HFFc6 (cell line): ENCODE data around the gene ZKSCAN8. TPM values are rescaled to one million over a fixed set of nuclear protein-coding genes. Genes with fewer than 3 reads are reported as not detected.
A peak's percentile ranks its signal among the peaks of the same experiment; 100 is the strongest.

Experiments
- DNase-seq: peaks from one replicate; pipeline ENCODE4 v3.0.0-alpha.2; 2018
- H3K27ac Mint-ChIP-seq: 2 replicates; pipeline ENCODE4 v1.8.0; 2020; ENCODE audit warnings: mild to moderate bottlenecking, mixed read lengths
- H3K27me3 Mint-ChIP-seq: 2 replicates; pipeline ENCODE4 v1.8.0; 2021; ENCODE audit warnings: mild to moderate bottlenecking, moderate library complexity, mixed read lengths; ENCODE audit not compliant: insufficient read depth
- H3K36me3 Mint-ChIP-seq: 2 replicates; pipeline ENCODE4 v1.8.0; 2021; ENCODE audit warnings: low read depth, mixed read lengths
- H3K4me1 Mint-ChIP-seq: 2 replicates; pipeline ENCODE4 v1.8.0; 2020; ENCODE audit warnings: low read depth, mixed read lengths
- H3K4me3 Mint-ChIP-seq: 2 replicates; pipeline ENCODE4 v1.8.0; 2020; ENCODE audit warnings: mild to moderate bottlenecking, moderate library complexity, mixed read lengths
- H3K9me3 Mint-ChIP-seq: 2 replicates; pipeline ENCODE4 v1.8.0; 2020; ENCODE audit warnings: mild to moderate bottlenecking, mixed read lengths
- CTCF ChIP-seq: fragments of 200-600 bp; sonication (generic); IDR thresholded peaks from 2 replicates; pipeline ENCODE4 v1.5.0; 2021; ENCODE audit warnings: antibody characterized with exemption, mild to moderate bottlenecking
- total RNA-seq, 6 experiments: library from RNA; stranded (reverse); fragmentation: NEBNext Ultra II Directional; extraction: Animal tissue kit (Norgen Biotek cat#: 25700); gene quantifications; 2 replicates in 1 of 6; 3 replicates in 5 of 6; pipeline ENCODE4 v1.2.3, GENCODE V29; 2021

Gene ZKSCAN8
- total RNA-seq, 6 experiments from 2014 or later: 13.2 to 15.3 (median 14.0) TPM

DNA sequence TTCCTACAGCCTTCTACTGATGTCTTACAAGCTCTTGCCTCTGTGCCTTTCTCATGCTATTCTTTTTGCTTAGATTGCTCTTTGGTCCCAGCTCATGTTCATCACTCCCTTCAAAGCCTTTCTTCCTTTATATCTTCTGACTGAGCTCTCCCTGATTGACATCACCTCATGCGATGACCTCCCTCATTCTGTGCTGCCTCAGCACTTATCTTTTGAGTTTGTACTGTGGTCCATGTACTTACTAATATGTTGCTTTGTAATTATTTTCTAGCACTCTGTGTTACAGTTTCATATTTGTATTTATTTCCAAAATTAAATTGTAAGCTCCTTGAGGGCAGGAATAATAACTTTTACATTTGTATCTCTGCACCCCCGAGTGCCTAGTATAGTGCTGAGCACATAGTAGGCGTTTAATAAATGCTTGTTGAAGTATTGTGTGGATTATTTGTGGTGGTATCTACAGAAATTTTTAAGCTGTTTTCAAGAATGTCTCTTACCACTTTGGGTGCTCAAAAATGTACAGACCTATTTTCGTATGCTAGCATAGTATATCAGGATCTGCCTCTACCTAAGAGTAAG is 17.4 kb downstream of the ZKSCAN8 start:
- no peaks in the 10 kb centered on the region; the same call in 1 of the 2 replicates for H3K27me3 Mint-ChIP-seq
- no peaks in the 10 kb centered on the region for H3K9me3 Mint-ChIP-seq
- H3K4me3 Mint-ChIP-seq: no peak overlapping the region
- H3K36me3 Mint-ChIP-seq: peaks cover 31% of the 10 kb centered on the region
- no peak for DNase-seq
- no peak overlapping the region for H3K27ac Mint-ChIP-seq
- TF ChIP-seq CTCF: no peak
- H3K4me1 Mint-ChIP-seq: peaks cover 22% of the 10 kb centered on the region

GRCh38 chr6:28160233-28160632 is 18.6 kb downstream of the ZKSCAN8 start:
- Mint-ChIP-seq H3K27ac (no peak overlapping the region), H3K27me3 (no peaks in the 10 kb centered on the region; the same call in 1 of the 2 replicates), H3K9me3 (no peaks in the 10 kb centered on the region), H3K36me3 (peaks cover 24% of the 10 kb centered on the region), H3K4me1 (peaks cover 22% of the 10 kb centered on the region), H3K4me3 (no peak overlapping the region)
- TF ChIP-seq CTCF: no peak
- DNase-seq: no peak

GRCh38 chr6:28161410-28162079 is 19.9 kb downstream of the ZKSCAN8 start:
- DNase-seq: no peak
- Mint-ChIP-seq H3K36me3 (peaks cover 26% of the 10 kb centered on the region), H3K4me3 (peak overlapping the region; percentile 64), H3K9me3 (no peaks in the 10 kb centered on the region), H3K27me3 (no peaks in the 10 kb centered on the region; the same call in 1 of the 2 replicates), H3K4me1 (peaks cover 27% of the 10 kb centered on the region), H3K27ac (no peak overlapping the region)
- TF ChIP-seq CTCF: no peak

GRCh38 chr6:28165563-28165962 is 23.9 kb downstream of the ZKSCAN8 start:
- TF ChIP-seq CTCF: no peak
- H3K36me3 Mint-ChIP-seq: peaks cover 7% of the 10 kb centered on the region; the same call in 1 of the 2 replicates
- no peaks in the 10 kb centered on the region for H3K9me3 Mint-ChIP-seq
- no peak for DNase-seq
- no peak overlapping the region for H3K4me3 Mint-ChIP-seq
- H3K27me3 Mint-ChIP-seq: no peaks in the 10 kb centered on the region; the same call in none of the 2 replicates
- H3K27ac Mint-ChIP-seq: no peak overlapping the region
- peaks cover 36% of the 10 kb centered on the region for H3K4me1 Mint-ChIP-seq

GRCh38 chr6:28167068-28167467 is 25.4 kb downstream of the ZKSCAN8 start:
- H3K4me1 Mint-ChIP-seq: peaks cover 27% of the 10 kb centered on the region
- H3K27me3 Mint-ChIP-seq: peaks cover 3% of the 10 kb centered on the region
- H3K4me3 Mint-ChIP-seq: no peak overlapping the region; the same call in 1 of the 2 replicates
- peak; percentile 96 for DNase-seq
- TF ChIP-seq CTCF: no peak
- peak overlapping the region; percentile 73 for H3K27ac Mint-ChIP-seq
- H3K9me3 Mint-ChIP-seq: no peaks in the 10 kb centered on the region
- H3K36me3 Mint-ChIP-seq: peaks cover 14% of the 10 kb centered on the region; the same call in 1 of the 2 replicates
